NCI-H2227 (cell line): ENCODE results near the gene PLSCR4.

Source experiments
- DNase-seq: peaks from one replicate; lab custom pipeline; 2025; ENCODE audit not compliant: unreplicated experiment; lab: John Stamatoyannopoulos, UW

Gene PLSCR4

DNA sequence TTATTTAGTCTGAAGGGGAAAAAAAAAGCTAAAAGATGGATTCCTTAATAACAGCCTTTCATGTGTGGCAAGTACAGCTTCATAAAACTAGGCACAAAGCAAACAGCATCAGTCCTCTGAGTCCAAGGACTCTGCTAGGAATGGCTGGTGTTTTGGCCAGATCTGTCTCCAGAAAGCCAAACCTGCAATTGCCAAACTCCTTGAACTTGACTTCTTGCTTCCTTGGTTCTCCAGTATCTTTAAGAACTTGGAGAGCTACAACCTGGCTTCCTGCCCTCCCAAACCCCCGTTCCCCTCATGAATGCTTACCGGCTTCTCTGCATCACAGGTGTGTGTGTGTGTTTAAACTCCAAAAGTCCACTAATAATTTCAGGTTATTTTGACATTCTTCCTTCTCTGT lies 88.3 kb downstream of the PLSCR4 start:
- DNase-seq: no peak

GRCh38 chr3:146161663-146162002 lies 89.3 kb downstream of the PLSCR4 start:
- peak; percentile 51 for DNase-seq

DNA sequence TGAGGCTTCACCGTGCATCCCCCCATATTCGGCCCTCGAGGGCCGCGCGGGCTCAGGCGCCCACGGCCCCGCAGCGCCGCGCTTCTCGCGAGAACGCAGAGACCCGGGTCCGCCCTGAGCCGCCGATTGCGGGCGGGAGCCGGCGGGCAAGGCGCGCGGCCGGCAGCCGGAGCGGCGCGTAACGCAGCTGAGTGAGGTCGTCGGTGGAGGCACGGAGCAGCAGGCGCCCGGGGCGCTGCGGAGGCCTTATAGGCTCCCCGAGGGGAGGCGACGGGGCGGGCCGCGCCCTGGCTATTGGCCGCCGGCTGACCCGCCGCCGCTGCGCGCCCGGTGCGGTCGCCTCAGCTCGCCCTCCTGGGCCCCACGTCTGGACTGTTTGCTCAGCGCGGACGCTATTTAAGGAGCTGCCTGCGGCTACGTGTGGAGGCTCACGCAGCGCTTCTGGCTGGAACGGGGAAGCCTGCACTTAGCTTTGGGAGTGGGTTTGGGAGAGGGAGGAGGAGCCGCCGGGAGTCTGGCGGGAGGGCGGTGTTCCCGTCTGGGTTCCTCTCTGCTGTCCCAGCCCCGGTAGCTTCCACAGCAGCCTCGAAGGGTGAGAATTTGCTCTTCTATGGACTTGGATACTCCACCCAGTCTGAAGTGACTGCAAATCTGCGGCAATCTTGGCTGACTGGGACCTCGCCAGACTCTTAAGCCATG lies 89.8 kb downstream of the PLSCR4 start, which contains the start of gene PLOD2:
Gene PLOD2, minus strand, starts transcription at position 221 of the 699 bp plus-strand sequence. Its CDS starts 195 bp downstream, at position 26.
- peak; percentile 90 for DNase-seq

- DNase-seq: peak; percentile 77
Measured at GRCh38 chr3:146160321-146160963, 90.5 kb downstream of the PLSCR4 start.

- no peak for DNase-seq
Measured at GRCh38 chr3:146159616-146160320, 91.1 kb downstream of the PLSCR4 start.

GRCh38 chr3:146159037-146159436 lies 91.9 kb downstream of the PLSCR4 start:
- no peak for DNase-seq

GRCh38 chr3:146157325-146158060 lies 93.4 kb downstream of the PLSCR4 start:
- no peak for DNase-seq

DNA sequence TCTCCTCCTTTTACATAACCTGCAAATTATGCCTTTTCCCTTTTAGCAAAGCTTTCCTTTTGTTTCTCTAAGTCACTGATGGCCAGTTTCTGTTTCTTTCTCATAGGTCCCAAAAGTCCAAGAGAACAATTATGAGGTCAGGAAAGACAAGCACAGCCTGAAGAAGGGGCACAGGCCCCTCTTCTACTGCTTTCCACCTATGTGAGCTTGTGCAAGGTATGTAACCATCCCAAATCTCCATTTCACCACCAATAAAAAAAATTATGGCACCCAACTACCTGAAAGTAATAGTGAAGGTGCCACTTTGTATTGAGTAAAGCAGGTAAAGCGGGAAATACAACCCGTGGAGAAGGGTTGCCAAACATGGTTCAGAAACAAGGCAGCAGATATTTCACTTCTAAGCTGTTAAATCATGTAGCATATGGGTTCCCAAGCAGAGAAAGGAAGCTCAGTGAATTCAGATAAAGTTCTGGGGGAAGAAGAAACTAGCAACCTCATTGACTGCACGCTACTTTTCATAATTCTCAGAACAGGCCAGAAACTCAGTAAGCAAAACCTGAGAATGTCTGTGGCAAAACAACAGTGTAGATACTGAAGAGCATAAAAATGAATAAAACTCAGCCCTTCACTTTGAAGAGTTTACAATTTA lies 94.1 kb downstream of the PLSCR4 start:
- DNase-seq: no peak

DNA sequence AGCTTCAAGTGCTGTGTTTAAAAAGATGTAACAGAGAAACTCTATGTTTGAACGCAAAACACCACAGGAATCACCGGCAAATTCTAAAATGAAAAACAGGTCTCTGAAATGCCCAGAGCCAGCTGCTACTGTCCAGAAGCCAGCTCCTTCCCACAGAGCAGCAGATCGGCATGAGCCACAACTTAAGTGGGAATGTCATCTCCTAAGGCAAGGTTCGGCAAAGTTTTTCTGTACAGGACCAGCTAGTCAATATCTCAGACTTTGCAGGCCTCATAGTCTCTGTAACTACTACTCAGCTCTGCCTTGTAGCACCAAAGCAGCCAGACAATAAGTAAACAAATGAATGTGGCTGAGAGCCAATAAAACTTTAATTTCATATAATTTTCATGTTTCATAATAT lies 94.8 kb downstream of the PLSCR4 start:
- DNase-seq: no peak

GRCh38 chr3:146154995-146155394 lies 95.9 kb downstream of the PLSCR4 start:
- DNase-seq: no peak

DNA sequence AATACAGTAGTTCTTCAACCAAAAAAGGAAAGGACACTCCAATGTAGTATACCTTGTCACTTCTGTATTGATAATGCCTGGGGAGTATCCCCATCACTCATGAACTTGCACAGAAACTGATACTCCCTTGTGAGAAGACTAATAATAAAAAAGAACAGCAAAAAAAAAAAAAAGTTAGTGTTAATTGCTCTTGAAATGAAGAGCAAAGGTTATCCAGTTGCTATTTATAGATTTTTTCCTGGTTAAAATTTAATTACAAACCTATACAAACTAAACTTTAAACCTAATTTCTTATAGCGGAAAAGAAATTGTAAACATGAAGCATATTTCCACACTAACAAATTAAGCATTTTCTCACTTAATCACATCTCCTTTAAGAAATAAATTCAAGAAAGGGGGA lies 96.6 kb downstream of the PLSCR4 start:
- DNase-seq: no peak

DNA sequence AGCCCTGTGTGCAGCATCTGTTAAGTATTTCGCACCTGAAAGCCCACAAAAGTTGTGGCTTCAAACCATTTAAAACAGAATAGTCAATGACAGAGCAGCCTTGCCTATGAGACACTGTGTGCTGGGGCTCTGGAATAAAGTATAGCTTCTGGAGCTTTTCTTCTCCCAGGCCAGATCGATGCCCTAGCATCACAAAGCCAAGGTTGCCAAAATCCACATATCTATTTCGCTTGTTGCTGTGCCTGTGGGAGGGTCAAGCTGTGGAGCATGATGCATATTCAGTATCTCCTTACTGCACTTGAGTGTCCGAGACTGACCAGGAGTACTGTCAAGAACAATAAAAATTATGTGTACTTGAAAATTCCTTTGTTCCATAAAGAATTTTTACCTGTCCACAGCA lies 97.5 kb downstream of the PLSCR4 start:
- no peak for DNase-seq

GRCh38 chr3:146152834-146153233 lies 98.1 kb downstream of the PLSCR4 start:
- DNase-seq: no peak

DNA sequence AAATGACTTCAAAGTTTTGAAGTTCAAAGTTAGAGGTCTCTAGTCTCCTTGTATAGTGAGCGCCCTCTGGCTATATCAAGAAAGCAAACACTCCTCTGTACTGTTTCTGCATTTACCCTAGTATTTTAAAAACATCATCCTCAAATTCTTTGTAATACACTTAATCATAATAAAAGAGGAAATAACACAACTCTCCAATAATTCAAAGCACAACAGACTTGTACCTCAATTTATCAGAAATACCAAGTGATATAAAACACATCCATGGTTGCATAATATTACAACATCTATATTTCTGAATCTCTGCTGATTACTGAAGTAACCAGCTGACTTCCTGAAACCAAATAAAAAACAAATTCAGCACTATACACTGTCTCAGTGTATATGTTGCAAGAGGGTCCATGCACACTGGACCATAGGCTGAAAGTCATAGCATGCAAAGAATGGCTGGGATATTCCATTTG lies 102.4 kb downstream of the PLSCR4 start:
- DNase-seq: no peak

GRCh38 chr3:146145642-146146041 lies 105.3 kb downstream of the PLSCR4 start:
- DNase-seq: no peak

DNA sequence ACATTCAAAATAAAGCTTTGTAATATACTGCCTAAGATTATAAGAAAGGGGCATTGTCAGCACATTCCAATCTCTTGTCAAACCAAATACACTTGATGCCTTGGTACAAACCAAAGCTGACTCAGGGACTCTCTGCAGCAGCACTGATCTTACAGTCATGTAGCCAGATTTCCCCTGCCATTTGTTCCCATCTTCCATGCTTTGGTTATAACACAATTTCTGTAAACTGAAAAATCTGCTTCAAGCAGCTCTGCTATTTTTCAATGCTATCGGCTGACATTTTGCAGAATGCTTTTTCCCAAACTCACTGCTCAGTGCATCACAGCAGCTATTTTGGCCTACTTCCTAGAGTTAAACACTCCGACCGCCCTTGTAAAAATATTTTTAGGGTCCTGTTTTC lies 108.1 kb downstream of the PLSCR4 start:
- no peak for DNase-seq
